OCI-LY7 (cell line): ENCODE data around the gene UQCR10. TPM values are rescaled to one million over a fixed set of nuclear protein-coding genes. Genes with fewer than 3 reads are reported as not detected.

Source experiments
- BruUV-seq: library from RNA; stranded (reverse); fragments of 400-500 nt; replicated peaks from 2 replicates; lab custom pipeline; 2021; lab: Mats Ljungman, UMichigan
- CTCF ChIA-PET: fragments of 300-600 bp; sonication (Branson Sonifier 250); formaldehyde crosslinking; loops from one replicate; lab custom pipeline; 2022; ENCODE audit warnings: antibody characterized with exemption; ENCODE audit not compliant: unreplicated experiment; lab: Charles Lee
- POLR2A ChIA-PET: fragments of 300-600 bp; sonication (Branson Sonifier 250); formaldehyde crosslinking; loops from one replicate; lab custom pipeline; 2022; ENCODE audit warnings: antibody characterized with exemption; lab: Charles Lee
- DNase-seq: peaks from one replicate; pipeline ENCODE4 v3.0.0-alpha.2; 2015; ENCODE audit warnings: low spot score
- H2AFZ ChIP-seq: fragments of 200-600 bp; sonication (generic), shearing (Covaris generic); 2 replicates; pipeline ENCODE4 v1.6.1; 2014; ENCODE audit warnings: mild to moderate bottlenecking, antibody characterized with exemption, low read length, moderate library complexity
- H3K27ac ChIP-seq: fragments of 200-600 bp; sonication (generic); 2 replicates; pipeline ENCODE4 v1.5.1; 2014; ENCODE audit warnings: mixed run types, low read depth, mild to moderate bottlenecking, moderate library complexity, low read length, inconsistent platforms; ENCODE audit not compliant: poor library complexity, severe bottlenecking
- H3K36me3 ChIP-seq: fragments of 200-600 bp; sonication (generic); 2 replicates; pipeline ENCODE4 v1.6.1; 2014; ENCODE audit warnings: mild to moderate bottlenecking, antibody characterized with exemption, low read length, moderate library complexity, mixed read lengths; ENCODE audit not compliant: insufficient read depth
- H3K4me1 ChIP-seq: fragments of 200-600 bp; sonication (generic); 2 replicates; pipeline ENCODE4 v1.5.1; 2014; ENCODE audit warnings: mild to moderate bottlenecking, low read length; ENCODE audit not compliant: insufficient read depth, poor library complexity, severe bottlenecking
- H3K4me2 ChIP-seq: fragments of 200-600 bp; sonication (generic); 2 replicates; pipeline ENCODE4 v1.6.1; 2014; ENCODE audit warnings: mild to moderate bottlenecking, low read length
- H3K4me3 ChIP-seq: fragments of 200-600 bp; sonication (generic); 2 replicates; pipeline ENCODE4 v1.5.1; 2014; ENCODE audit warnings: mild to moderate bottlenecking, low read depth, low read length; ENCODE audit not compliant: poor library complexity, severe bottlenecking
- H3K79me2 ChIP-seq: fragments of 200-600 bp; sonication (generic); 2 replicates; pipeline ENCODE4 v1.6.1; 2016; ENCODE audit warnings: low read depth, mild to moderate bottlenecking, low read length, moderate library complexity, mixed read lengths; ENCODE audit not compliant: insufficient read depth
- H3K9me2 ChIP-seq: fragments of 200-600 bp; sonication (generic); 2 replicates; pipeline ENCODE4 v1.6.1; 2016; ENCODE audit warnings: mild to moderate bottlenecking, low read length, mixed read lengths; ENCODE audit not compliant: insufficient read depth
- H3K9me3 ChIP-seq: fragments of 200-600 bp; sonication (generic); 2 replicates; pipeline ENCODE4 v1.6.1; 2014; ENCODE audit warnings: mild to moderate bottlenecking, mixed run types, low read length, mixed read lengths
- H4K20me1 ChIP-seq: fragments of 200-600 bp; sonication (generic); 2 replicates; pipeline ENCODE4 v1.6.1; 2014; ENCODE audit warnings: mild to moderate bottlenecking, antibody characterized with exemption, low read length, moderate library complexity, mixed read lengths; ENCODE audit not compliant: insufficient read depth
- EZH2phosphoT487 ChIP-seq: fragments of 200-600 bp; sonication (generic); IDR thresholded peaks from 2 replicates; pipeline ENCODE4 v1.6.1; 2018; ENCODE audit warnings: low read depth, borderline replicate concordance, mild to moderate bottlenecking, mixed run types, antibody characterized with exemption, low read length, moderate library complexity, mixed read lengths
- intact Hi-C: fragments of 100-400 bp; cut with micrococcal nuclease; formaldehyde crosslinking; loops from one replicate; pipeline ENCODE4 v1.10.0; 2022; ENCODE audit not compliant: unreplicated experiment
- total RNA-seq, 2 experiments: library from RNA; depleted of rRNA in 1 of 2; stranded (reverse); fragments of >200 nt in 1 of 2; shearing (Covaris generic) in 1 of 2; gene quantifications; 2 replicates each; pipeline ENCODE4 v1.2.3, GENCODE V29; 2014 to 2022
- TF ChIP-seq, protein P1 (sequence below): fragments of 200-600 bp; sonication (generic); conservative IDR thresholded peaks from 2 replicates; pipeline ENCODE4 v1.5.1; 2014; ENCODE audit warnings: mild to moderate bottlenecking, antibody characterized with exemption, low read length, moderate library complexity, mixed read lengths

Gene UQCR10
- total RNA-seq, 2 experiments from 2014 or later, result 104 to 108 TPM

DNA sequence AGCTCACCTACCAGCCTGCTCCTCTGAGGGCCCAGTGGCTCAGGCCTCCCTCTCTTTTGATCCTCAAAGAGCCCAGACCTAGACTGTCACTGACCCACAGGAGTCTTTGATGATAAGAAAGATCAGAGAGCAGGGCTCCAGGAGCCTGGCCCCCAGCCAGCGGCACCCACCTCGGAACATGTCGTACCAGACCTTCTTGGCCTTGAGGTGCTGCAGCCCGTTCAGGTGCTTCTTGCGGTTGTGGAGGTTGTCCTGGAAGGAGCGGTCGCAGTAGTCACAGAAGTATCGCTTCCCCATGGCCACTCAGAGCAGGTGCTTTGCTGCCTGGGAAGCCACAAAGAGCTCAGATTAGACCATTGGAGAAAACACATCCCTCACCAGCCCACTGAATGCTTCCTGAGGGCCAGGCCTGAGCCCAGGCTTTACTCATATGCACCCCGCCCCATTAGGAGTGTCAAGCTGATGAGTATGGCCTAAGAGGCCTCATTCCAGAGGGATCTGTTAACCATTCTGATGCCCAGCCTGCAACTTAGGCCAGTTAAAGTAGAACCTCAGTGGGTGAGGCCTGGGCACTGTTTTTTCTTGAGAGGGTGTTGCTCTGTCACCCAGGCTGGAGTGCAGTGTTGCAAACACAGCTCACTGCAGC lies 18.8 kb upstream of the UQCR10 start:
- Histone ChIP-seq H4K20me1 (no peaks in the 10 kb centered on the region), H3K4me1 (no peaks in the 10 kb centered on the region), H3K27ac (no peak overlapping the region), H3K9me3 (no peaks in the 10 kb centered on the region), H3K36me3 (no peaks in the 10 kb centered on the region), H2AFZ (no peak overlapping the region), H3K4me3 (no peak overlapping the region), H3K79me2 (no peaks in the 10 kb centered on the region), H3K9me2 (no peaks in the 10 kb centered on the region), H3K4me2 (no peak overlapping the region)
- intact Hi-C loops, result no loop called here
- BruUV-seq, result no TSS peak
- TF ChIP-seq EZH2phosphoT487, result no peak
- TF ChIP-seq, protein P1, sequence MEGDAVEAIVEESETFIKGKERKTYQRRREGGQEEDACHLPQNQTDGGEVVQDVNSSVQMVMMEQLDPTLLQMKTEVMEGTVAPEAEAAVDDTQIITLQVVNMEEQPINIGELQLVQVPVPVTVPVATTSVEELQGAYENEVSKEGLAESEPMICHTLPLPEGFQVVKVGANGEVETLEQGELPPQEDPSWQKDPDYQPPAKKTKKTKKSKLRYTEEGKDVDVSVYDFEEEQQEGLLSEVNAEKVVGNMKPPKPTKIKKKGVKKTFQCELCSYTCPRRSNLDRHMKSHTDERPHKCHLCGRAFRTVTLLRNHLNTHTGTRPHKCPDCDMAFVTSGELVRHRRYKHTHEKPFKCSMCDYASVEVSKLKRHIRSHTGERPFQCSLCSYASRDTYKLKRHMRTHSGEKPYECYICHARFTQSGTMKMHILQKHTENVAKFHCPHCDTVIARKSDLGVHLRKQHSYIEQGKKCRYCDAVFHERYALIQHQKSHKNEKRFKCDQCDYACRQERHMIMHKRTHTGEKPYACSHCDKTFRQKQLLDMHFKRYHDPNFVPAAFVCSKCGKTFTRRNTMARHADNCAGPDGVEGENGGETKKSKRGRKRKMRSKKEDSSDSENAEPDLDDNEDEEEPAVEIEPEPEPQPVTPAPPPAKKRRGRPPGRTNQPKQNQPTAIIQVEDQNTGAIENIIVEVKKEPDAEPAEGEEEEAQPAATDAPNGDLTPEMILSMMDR, result no peak
- ChIA-PET CTCF (interaction anchor here (0.6 kb wide), 1 partner anchor 90 kb away, joined by 4 read pairs; no protein-coding TSS in a partner anchor), POLR2A (no interaction called here)
- no peak for DNase-seq

DNA sequence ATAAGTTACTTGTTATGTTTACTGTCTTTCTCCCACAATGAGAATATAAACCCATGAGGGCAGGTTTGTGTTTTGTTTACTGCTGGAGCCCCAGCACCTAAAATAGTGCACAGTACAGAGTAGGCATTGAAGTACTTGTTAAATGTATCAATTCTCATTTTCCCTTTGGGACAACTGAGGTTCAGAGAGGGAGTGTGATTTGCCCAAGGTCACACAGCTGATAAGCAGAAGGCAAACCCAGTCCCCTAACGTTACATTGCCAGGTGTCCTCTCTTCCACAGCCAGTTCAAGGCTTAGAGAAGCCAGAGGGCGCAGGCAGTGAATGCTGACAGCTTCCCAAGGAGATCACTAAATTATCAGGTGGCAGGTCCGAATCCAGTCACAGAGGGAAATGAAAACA lies 17.1 kb upstream of the UQCR10 start:
- Histone ChIP-seq H3K79me2 (no peaks in the 10 kb centered on the region), H3K9me2 (no peaks in the 10 kb centered on the region), H4K20me1 (no peaks in the 10 kb centered on the region), H3K4me1 (no peaks in the 10 kb centered on the region), H3K27ac (no peak overlapping the region), H2AFZ (no peak overlapping the region), H3K4me3 (no peak overlapping the region), H3K36me3 (no peaks in the 10 kb centered on the region), H3K9me3 (no peaks in the 10 kb centered on the region), H3K4me2 (no peak overlapping the region)
- ChIA-PET POLR2A (no interaction called here), CTCF (no interaction called here)
- DNase-seq, result no peak
- TF ChIP-seq, protein P1, result no peak
- TF ChIP-seq EZH2phosphoT487, result no peak
- intact Hi-C loops, result no loop called here
- no TSS peak for BruUV-seq
